Activated CD8-positive, alpha-beta memory T cell treated with anti-CD3 and anti-CD28 coated beads for 24 hours (primary cell): Measurements from ENCODE around the gene KANK2.

Source experiments
- DNase-seq: peaks from one replicate; pipeline ENCODE4 v3.0.0-alpha.2; 2020

Gene KANK2

DNA sequence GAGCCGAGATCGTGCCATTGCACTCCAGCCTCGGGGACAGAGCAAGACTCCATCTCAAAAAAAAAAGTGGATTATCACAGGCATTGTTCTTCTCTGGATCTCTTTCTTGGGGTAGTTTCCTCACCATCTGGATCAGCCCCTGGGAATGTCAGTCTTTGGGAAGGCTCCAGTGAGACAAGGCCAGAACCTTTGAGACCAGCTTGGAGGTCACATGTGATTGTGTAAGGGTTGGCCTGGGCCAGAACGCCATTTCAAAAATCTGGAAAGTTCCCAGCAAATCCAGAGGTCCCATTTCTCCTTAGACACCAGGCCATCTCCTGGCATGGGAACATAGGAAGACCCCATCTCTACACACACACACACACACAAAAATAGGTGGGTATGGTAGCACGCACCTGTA is 27.8 kb upstream of the KANK2 start:
- no peak for DNase-seq

DNA sequence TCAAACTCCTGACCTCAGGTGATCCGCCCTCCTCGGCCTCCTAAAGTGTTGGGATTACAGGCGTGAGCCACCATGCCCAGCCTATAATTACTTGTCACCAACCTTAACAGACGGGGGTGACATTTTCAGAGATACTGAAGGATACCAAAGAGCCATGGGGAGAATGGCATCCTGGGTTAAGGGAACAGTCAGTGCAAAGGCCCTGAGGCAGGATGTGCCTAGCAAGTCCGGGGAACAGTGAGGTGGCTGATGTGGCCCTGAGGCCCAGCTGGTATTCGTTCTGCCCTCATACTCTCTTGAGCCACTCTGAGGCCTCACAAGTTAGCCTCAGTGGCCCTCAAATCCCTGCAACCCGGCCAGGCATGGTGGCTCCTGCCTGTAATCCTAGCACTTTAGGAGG is 27.1 kb upstream of the KANK2 start:
- DNase-seq = no peak

GRCh38 chr19:11223200-11223599 is 25.9 kb upstream of the KANK2 start:
- DNase-seq = no peak

DNA sequence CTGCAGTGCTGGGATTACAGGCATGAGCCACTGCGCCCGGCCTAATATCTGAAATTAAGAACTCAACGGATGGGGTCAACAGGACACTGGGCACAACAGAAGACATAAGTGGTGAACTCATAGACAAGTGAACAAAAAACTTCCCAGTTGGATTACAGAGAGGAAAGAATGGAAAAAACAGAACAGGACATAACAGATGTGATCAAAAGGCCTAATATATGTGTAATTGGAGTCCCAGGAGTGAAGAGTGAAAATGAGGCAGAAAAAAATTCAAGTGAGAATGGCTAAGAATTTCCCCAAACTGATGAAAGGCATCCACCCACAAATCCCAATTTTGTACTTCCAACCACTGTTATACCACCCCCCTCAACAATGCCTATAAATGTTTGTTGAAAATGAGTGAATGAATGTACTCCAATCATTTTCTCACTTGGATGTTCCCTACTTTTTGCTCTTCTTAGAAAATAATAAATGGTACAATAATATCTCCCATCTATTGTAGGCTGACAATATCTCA is 23.8 kb upstream of the KANK2 start:
- DNase-seq = no peak

DNA sequence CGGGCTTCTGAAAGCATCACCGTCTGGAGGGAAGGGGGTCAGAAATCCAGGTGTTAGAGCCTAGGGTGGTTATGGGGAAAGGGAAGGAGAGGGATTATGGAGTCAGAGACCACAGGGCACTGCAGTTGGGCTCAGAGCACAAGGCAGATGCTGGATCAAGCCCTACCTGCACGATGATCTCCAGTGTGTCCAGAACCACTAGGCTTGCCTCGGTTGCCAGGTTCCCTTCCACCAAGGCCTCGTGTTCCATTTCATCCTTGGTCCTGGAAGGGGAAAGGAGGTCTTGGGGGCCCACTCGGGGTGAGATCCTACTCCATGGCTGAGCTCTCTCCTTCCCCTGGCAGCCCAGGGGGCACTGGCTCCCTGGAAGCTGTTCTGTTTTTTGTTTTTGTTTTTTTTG is 17.0 kb upstream of the KANK2 start:
- no peak for DNase-seq

- DNase-seq = no peak
Observed at GRCh38 chr19:11210656-11210928, 13.2 kb upstream of the KANK2 start.

GRCh38 chr19:11209839-11210655 is 12.7 kb upstream of the KANK2 start:
- no peak for DNase-seq

DNA sequence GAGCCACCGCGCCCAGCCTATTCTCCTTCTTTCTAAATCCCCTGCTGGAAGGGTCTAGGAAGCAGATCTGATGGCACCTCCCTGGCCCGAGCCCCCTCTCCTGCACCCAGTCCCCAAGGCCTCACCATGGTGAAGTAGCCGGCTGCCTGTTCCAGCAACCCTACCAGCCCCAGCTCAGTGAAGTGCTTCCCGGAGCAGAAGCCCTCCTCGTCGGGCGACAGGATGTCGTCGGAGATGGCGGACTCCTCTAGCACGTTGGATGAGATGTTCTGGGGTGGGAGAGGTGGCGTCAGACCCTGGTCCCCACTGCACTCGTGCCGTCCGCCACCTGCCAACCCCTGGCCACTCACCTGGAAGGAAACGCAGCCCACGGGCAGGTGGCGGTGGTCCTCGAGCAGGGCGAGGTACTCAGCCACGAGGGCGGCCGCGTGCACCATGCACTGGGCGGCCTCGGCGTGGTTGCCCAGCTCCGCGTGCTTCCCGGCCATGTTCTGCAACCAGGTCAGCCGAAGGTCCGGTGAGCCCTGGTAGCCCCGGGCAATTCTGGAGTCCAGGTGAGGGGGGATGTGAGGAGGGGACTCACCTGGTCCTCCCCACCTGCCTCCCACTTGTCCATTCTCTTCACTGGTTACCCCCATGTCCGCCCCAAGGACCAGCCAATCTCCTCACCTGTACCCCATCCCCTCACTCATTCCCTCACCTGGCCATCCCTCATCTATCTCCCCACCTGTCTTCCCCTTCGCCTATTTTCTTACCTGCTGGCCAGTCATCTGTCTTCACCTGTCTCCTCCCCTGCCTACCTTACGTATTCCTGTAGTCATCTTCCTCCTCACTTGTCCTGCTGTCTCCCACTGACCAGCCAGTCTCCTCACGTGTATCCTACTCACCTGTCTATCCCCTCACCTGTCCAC is 11.5 kb upstream of the KANK2 start:
- DNase-seq = no peak

- DNase-seq = no peak
Observed at GRCh38 chr19:11205939-11206570, 8.7 kb upstream of the KANK2 start.

- no peak for DNase-seq
Observed at GRCh38 chr19:11204943-11205349, 7.6 kb upstream of the KANK2 start.

- DNase-seq = no peak
Observed at GRCh38 chr19:11204076-11204602, 6.8 kb upstream of the KANK2 start.

GRCh38 chr19:11203194-11204075 is 6.1 kb upstream of the KANK2 start:
- peak; percentile 73 for DNase-seq

- no peak for DNase-seq
Observed at GRCh38 chr19:11202488-11203193, 5.3 kb upstream of the KANK2 start.

DNA sequence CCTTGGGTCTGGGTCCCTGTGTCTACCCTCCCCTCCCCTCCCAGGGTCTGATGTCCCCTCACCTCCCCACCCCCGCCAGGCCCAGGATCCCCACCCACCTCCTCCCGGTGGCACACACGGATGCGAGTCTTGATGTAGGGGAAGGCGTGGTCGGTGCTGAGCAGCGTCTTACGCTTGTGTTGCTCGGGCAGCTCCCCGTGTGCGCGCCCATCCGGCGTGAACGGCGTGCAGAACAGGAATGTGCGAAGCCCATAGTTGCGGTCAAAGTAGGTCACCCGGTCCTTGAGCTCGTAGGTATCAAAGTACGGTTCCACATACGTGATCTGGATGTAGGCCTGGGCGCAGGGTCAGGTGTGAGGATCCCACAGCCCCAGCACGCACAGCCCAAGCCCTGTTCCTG is 4.4 kb upstream of the KANK2 start:
- DNase-seq = no peak

DNA sequence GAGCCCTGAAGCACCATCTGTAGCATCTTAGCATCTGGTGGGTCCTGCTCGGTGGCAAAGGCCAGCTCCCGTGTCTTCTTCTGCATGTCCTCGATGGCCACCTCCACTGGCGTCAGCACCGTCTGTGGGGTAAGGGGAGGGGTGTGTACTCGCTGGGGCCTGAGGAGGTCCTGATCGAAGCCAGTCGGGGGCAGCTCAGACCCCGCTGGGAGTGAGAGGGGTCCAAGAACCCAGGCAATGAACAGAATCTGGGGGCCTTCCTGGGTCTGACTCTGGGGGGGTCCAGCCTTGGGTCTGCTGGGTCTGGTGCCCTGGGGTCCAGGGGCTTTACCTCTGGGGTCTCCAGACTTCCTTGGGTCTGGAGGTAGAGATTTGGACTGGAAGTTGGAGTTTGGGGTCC is 3.6 kb upstream of the KANK2 start:
- no peak for DNase-seq

DNA sequence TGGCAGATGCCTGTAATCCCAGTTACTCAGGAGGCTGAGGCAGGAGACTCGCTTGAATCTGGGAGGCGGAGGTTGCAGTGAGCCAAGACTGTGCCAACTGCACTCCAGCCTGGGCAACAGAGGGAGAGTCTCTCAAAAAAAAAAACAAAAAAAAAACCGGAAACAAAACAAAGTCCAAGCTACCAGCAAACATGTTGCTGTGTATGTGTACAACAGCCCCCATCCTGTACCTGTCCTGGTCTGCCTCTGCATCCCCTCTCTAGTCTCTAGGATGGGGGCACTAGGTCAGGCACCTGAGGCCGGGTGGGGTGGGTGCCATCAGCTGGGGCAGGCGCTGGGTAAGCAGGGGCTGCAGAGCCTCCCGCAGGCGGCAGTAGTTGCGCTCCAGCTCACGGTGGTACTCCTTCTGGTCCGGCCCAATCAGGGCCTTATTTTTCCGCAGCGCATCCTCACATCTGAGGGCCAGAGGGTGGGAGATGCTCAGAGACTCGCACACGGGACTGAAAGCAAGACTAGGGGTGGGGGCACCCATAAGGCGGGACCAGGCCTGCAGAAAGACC is 2.8 kb upstream of the KANK2 start:
- DNase-seq = no peak

GRCh38 chr19:11199517-11199916 is 2.2 kb upstream of the KANK2 start:
- no peak for DNase-seq

DNA sequence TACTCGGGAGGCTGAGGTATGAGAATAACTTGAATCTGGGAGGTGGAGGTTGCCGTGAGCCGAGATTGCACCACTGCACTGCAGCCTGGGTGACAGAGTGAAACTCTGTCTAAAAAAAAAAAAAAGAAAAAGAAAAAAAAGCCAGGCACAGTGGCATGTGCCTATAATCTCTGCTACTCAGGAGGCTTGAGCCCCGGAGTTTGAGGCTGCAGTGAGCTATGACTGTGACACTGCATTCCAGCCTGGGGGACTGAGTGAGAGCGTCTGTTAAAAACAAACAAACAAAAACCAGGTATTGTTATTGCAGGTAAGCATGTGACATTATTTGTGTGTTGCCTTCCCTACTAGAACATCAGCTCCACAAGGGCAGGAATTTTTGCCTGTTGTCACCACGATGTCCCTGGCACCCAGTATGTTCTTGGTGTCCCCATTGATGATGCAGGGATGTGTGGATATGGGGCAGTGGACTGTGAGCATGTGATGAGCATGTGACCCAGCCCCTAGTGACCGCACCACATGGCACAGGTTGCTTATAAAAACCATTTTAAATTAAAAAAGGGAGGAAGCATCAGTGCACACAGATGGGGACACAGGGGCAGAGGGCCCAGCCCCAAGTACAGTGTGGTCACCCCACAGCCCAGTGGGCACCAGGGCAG is 1.6 kb upstream of the KANK2 start:
- DNase-seq = no peak

DNA sequence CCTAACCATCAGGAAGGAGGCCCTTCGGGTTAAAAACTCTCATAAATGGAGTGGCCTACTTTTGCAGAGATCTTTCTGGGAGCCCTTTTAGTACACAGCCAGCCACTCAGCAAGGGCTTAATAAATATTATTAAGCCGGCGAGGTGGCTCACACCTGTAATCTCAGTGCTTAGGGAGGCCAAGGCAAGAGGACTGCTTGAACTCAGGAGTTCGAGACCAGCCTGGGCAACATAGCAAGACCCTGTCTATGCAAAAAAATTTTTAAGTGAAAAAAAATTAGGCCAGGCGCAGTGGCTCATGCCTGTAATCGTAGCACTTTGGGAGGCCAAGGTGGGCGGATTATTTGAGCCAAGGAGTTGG is 810 bp upstream of the KANK2 start:
- DNase-seq = no peak

DNA sequence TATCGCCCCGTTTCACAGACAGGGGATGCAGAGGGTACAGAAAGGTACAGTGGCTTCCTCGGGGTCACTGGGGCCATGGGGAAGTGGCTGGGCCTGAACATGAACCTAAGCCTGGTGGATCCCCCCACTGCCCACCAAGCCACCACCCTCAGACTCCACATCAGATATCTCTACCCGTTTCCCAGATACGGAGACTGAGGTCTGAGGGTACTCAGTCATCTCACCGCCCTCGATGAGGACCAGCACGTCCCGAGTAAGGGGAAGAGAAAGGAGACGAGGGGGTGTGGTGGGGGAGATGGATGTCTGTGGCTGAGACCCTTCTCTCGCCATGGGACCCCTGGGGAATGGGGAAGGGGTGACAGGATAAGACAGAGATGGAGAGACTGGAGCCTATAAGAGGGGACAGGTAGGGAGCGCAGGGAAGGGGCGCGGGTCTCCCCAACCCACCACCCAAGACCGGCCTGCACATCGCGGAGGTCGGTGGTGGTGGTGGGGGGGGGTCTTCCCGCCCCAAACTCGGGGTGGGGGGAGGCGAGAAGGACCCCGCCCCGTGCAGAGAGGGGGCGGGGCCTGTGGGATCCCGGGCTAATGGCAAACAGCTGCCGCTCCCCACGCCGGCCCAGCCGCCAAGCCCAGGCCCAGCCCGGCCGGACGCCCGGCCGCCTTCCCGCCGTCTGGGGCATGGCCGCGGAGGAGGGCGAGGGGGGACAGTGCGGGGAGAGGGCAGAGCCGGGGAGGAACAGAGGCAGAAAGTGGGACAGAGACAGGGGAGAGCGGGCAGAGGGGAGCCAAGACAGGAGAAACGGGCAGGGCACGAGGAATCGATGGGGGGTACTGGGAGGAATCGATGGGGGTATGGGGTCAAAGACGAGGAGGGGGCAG is 698 bp downstream of the KANK2 start:
- no peak for DNase-seq
